ENCODE results near the gene F8. TPM values are rescaled to one million over a fixed set of nuclear protein-coding genes. Genes with fewer than 3 reads are reported as not detected.
A peak's percentile ranks its signal among the peaks of the same experiment; 100 is the strongest.
"Not testable (repeated sequence)": the region's sequence is repeated elsewhere in the genome, so short reads cannot be mapped to it uniquely, and the experiment has no call there.

Gene F8
- polyA plus RNA-seq, 3 donors, result 14.8 to 18.6 (median 18.2) TPM

GRCh38 chrX:154819771-154820341 lies 202.7 kb downstream of the F8 start:
- no peak for DNase-seq (ENCODE audit: low read depth in 3 of 3, low spot score in 2 of 3)

- DNase-seq (ENCODE audit: low read depth in 3 of 3, low spot score in 2 of 3), result no peak
Measured at GRCh38 chrX:154818916-154819770, 203.4 kb downstream of the F8 start.

DNA sequence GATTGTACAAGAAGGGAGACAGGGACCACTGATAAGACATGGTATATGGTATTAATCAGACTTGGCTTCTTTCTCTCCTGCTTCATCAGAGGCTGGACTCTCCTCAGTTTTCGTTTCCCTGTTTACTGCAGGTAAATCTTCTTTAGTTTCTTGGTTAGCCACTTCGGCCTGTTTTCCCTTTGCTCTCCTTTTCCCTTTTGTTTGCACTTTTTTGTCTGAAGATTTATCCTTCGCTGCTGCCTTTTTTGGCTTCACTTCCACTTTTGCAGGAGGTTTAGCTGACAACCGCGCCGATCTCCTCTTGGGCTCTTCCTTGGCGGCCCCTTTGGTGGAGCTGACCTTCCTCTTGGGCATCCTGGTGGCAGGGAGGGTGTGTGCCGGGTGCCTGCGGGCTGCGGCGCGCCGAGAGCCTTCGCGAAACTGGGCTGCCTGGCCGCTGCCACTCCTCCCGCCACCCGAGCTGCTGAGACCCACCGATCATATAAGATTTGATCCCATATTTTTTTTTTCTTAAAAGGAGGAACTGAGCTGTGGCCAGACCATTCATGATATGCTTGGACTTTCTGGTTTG lies 205.4 kb downstream of the F8 start:
- not testable (repeated sequence) for DNase-seq (ENCODE audit: low read depth in 3 of 3, low spot score in 2 of 3)

GRCh38 chrX:154816326-154816898 lies 206.1 kb downstream of the F8 start:
- not testable (repeated sequence) for DNase-seq (ENCODE audit: low read depth in 3 of 3, low spot score in 2 of 3)

DNA sequence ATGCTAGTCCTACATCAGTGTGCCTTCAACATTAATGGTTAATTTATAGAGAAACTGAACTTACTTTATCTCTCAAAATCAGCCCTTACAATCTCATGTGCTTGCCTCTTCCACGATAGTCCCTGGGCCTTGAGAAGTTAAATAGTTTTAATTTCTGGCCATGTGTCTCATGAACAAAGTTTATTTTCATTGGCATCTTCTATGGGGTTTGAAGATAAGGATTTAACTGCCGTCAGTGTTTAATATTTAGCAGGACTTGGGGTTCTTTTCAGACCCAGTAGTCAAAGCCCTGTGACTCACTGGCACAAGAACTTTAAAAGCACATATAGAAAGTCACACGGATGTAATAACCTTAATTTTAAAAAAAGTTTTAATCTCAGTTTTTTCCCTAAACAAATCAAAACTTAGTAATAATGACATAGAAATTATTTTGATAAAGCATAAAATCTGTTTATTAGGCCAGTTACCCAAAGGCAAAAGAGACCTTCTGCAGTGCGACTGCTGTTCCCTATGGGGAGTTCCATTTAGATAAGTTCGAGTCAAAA lies 207.2 kb downstream of the F8 start:
- DNase-seq (ENCODE audit: low read depth in 3 of 3, low spot score in 2 of 3), result no peak

DNA sequence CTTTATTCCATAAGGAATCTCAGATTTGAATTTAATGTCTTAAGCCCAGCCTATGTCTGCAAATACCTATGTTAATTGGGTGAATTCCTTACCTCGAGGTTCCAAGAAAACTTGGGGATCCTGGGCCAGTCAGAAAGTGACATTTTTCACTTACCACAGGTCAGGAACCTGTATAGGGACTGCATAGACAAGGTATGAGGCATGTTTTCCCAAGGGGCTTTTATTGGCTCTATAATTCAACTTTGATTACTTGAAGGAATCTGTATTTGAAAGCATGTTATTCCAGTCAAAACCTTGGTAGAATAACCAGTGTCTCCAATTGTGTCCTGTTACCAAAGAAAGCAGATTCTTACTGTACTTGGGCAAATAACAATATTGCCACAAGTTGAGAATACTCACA lies 208.7 kb downstream of the F8 start:
- no peak for DNase-seq (ENCODE audit: low read depth in 3 of 3, low spot score in 2 of 3)

GRCh38 chrX:154812341-154813101 lies 210.0 kb downstream of the F8 start:
- DNase-seq (ENCODE audit: low read depth in 3 of 3, low spot score in 2 of 3), result no peak

- DNase-seq (ENCODE audit: low read depth in 3 of 3, low spot score in 2 of 3), result no peak
Measured at GRCh38 chrX:154809939-154810665, 212.4 kb downstream of the F8 start.

GRCh38 chrX:154806837-154807501 lies 215.6 kb downstream of the F8 start:
- DNase-seq (ENCODE audit: low read depth in 3 of 3, low spot score in 2 of 3), result no peak

GRCh38 chrX:154805696-154806091 lies 216.8 kb downstream of the F8 start:
- no peak for DNase-seq (ENCODE audit: low read depth in 3 of 3, low spot score in 2 of 3)

DNA sequence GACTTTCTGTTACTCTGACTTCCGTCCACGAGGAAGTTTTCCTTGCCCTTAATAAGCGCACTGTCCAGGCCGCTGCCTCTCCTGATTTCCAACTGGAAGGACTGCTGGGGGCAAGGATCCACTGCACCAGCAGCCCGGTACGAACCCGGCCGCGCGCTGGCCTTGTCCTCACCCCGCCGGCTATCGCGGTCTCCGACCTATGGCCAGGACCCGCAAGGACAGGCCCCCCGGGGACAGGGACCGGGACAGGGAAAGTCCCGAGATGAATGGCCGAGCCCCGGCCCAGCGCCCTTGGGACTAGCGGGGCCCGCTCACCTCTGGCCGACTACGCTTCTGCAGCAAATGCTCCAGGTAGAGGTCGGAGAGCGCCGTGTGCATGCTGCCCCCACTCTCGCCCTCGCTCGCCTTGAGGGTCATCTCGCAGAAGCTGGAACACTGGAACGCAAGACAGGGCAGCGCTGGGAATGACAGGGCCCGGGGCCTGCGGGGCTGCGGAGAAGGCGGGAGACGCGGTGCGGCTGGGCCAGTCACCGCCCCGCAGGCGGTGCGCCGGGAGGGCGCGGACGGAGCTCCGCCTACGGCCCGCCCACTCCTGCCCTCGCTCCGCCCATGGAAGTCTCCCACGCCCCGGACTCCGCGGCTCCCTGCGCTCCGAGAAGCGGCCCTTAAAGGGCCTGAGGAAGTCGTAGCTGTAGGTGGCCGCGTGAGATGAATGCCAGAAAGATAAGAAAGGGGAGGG lies 217.4 kb downstream of the F8 start, which contains the start of gene MPP1:
Gene MPP1 (minus strand): TSS at position 529 of the 739 bp plus-strand sequence. CDS start 112 bp downstream, at position 417.
- peak; percentile 38 to 57 (median 48) for DNase-seq (ENCODE audit: low read depth in 3 of 3, low spot score in 2 of 3)

DNA sequence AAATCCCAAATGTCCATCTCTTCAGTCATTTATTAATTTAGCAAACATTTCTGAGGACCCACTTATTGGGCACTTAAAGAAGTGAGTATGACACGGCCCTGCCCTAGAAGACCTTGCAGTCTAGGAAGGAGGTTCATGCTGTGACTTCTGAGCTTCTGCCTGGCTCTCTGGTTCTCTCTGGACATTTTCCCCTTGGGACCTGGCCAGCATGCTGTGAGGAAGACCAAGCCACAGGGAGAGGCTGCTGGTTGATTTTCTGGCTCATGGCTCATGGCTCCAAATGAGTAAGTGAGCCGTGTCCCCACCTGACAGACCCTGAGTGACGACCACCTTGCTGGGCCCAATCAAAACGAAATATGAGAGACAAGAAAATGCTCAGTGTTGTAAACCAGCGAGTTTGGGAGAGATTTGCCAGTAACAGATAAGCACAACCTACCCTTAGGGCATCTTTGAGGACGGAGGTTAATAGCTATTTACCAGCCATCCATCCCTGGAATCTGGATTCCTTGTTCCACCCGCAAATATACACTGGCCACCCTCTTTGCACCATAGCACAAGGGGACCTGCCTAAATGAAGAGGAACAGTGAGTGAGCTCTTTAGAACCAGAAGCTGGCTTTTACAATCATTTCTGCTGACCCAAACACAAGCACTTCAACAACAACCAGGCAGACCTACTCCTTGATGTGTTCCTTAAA lies 218.1 kb downstream of the F8 start:
- DNase-seq (ENCODE audit: low read depth in 3 of 3, low spot score in 2 of 3), result no peak

DNA sequence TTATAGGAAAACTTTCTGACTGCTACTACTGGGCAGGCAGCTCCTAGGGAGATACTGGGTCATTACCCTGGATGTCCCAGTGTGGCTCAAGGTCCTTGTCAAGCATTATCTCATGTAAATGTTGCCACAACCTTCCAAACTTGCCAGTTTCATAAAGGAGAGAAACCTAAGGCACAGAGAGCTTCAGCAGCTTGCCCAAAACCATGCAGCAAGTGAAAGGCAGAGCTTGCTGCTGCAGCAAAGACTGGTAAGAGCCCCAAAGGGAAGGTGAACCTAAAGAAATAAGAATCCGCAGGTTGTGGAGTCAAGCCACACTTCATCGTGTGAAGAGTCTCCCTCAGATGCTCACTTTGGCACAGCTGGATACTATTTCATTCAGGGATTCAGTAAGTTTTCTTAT lies 219.6 kb downstream of the F8 start:
- DNase-seq (ENCODE audit: low read depth in 3 of 3, low spot score in 2 of 3), result no peak

GRCh38 chrX:154800478-154801210 lies 221.9 kb downstream of the F8 start:
- DNase-seq (ENCODE audit: low read depth in 3 of 3, low spot score in 2 of 3), result no peak

GRCh38 chrX:154799556-154800348 lies 222.8 kb downstream of the F8 start:
- DNase-seq (ENCODE audit: low read depth in 3 of 3, low spot score in 2 of 3), result no peak

GRCh38 chrX:154797006-154797405 lies 225.5 kb downstream of the F8 start:
- DNase-seq (ENCODE audit: low read depth in 3 of 3, low spot score in 2 of 3), result no peak

All from right renal cortex interstitium (tissue), 3 donors.